Ovary (tissue), 3 donors: ENCODE results near the gene SCARB2.

Experiments used
- CTCF ChIP-seq, 3 donors: fragments of 450-650 bp in 2 of 3; fragments of 200-600 bp in 1 of 3; IDR thresholded peaks; one replicate each; pipeline versions ENCODE4 v1.5.1 to v1.8.0; 2016 to 2022; ENCODE audit warnings: antibody characterized with exemption in 3 of 3, mild to moderate bottlenecking in 1 of 3
- EP300 ChIP-seq: sonication (generic); formaldehyde crosslinking; IDR thresholded peaks from one replicate; pipeline ENCODE4 v1.6.1; 2017; ENCODE audit warnings: antibody characterized with exemption
- POLR2A ChIP-seq: fragments of 450-650 bp; IDR thresholded peaks from one replicate; pipeline ENCODE4 v1.6.1; 2017; ENCODE audit warnings: antibody characterized with exemption, mild to moderate bottlenecking, moderate library complexity
- donor health status: DM: no; HTN: no; CAD: no.

- TF ChIP-seq CTCF (IDR thresholded peaks at IDR 0.05) (no peak), POLR2A (no peak), EP300 (no peak)
Observed at GRCh38 chr4:76260571-76260970, 46.9 kb upstream of the SCARB2 start.
